Activated CD8-positive, alpha-beta memory T cell treated with anti-CD3 and anti-CD28 coated beads, Interleukin-2, amount 10 ng/mL, durations not matched to agents 7 days and 5 days (primary cell): Measurements from ENCODE around the gene PDPR. TPM values are rescaled to one million over a fixed set of nuclear protein-coding genes. Genes with fewer than 3 reads are reported as not detected.
"Not testable (repeated sequence)": the region's sequence is repeated elsewhere in the genome, so short reads cannot be mapped to it uniquely, and the experiment has no call there.

ENCODE experiments used
- ATAC-seq: fragments of 150-1000 bp; cut with Tn5 transposase; one replicate; pipeline ENCODE4 v1.10.0; 2021; ENCODE audit warnings: moderate library complexity
- CTCF ChIA-PET: fragments of 350-600 bp; sonication (Branson Sonifier 250); formaldehyde crosslinking; loops from one replicate; lab custom pipeline; 2021; ENCODE audit warnings: antibody characterized with exemption; lab: Charles Lee
- DNase-seq: peaks from one replicate; pipeline ENCODE4 v3.0.0-alpha.2; 2020
- H3K27ac Mint-ChIP-seq: one replicate; pipeline ENCODE4 v1.8.0; 2021; ENCODE audit warnings: mild to moderate bottlenecking, mixed read lengths
- H3K27me3 Mint-ChIP-seq: one replicate; pipeline ENCODE4 v1.8.0; 2021; ENCODE audit warnings: mixed read lengths
- H3K36me3 Mint-ChIP-seq: one replicate; pipeline ENCODE4 v1.8.0; 2021; ENCODE audit warnings: mild to moderate bottlenecking, mixed read lengths
- H3K4me1 Mint-ChIP-seq: one replicate; pipeline ENCODE4 v1.8.0; 2021; ENCODE audit warnings: mixed read lengths
- H3K4me3 Mint-ChIP-seq: one replicate; pipeline ENCODE4 v1.8.0; 2021; ENCODE audit warnings: mild to moderate bottlenecking, moderate library complexity, mixed read lengths
- H3K9me3 Mint-ChIP-seq: one replicate; pipeline ENCODE4 v1.8.0; 2022; ENCODE audit warnings: low read depth, mixed read lengths
- total RNA-seq, 2 experiments: library from RNA; stranded (reverse); gene quantifications; one replicate each; pipeline ENCODE4 v1.2.3, GENCODE V29; 2021

PDPR gene
- total RNA-seq, 2 experiments from 2014 or later: 18.2 to 20.3 TPM

- H3K9me3 Mint-ChIP-seq, H3K27ac Mint-ChIP-seq, CTCF ChIA-PET, H3K4me3 Mint-ChIP-seq, ATAC-seq, H3K27me3 Mint-ChIP-seq, H3K4me1 Mint-ChIP-seq, DNase-seq: not testable (repeated sequence)
- H3K36me3 Mint-ChIP-seq: peaks cover 26% of the 10 kb centered on the region
Measured at GRCh38 chr16:70147853-70148252, 33.7 kb downstream of the PDPR start.

- H3K4me3 Mint-ChIP-seq, H3K27ac Mint-ChIP-seq, H3K4me1 Mint-ChIP-seq, CTCF ChIA-PET, H3K9me3 Mint-ChIP-seq, DNase-seq, H3K27me3 Mint-ChIP-seq, ATAC-seq: not testable (repeated sequence)
- peaks cover 26% of the 10 kb centered on the region for H3K36me3 Mint-ChIP-seq
Measured at GRCh38 chr16:70148453-70148852, 34.3 kb downstream of the PDPR start.

- H3K36me3 Mint-ChIP-seq: peaks cover 25% of the 10 kb centered on the region
- not testable (repeated sequence) for H3K27me3 Mint-ChIP-seq, H3K4me1 Mint-ChIP-seq, H3K27ac Mint-ChIP-seq, DNase-seq, ATAC-seq, H3K4me3 Mint-ChIP-seq, H3K9me3 Mint-ChIP-seq
- CTCF ChIA-PET: interaction anchor here (0.7 kb wide), 1 partner anchor 101 kb away, joined by 3 read pairs; no protein-coding TSS in a partner anchor
Measured at GRCh38 chr16:70149296-70149695, 35.2 kb downstream of the PDPR start.

GRCh38 chr16:70151391-70151790 lies 37.3 kb downstream of the PDPR start:
- H3K4me3 Mint-ChIP-seq: no peak overlapping the region
- no peak for DNase-seq
- no peak for ATAC-seq
- H3K9me3 Mint-ChIP-seq: no peaks in the 10 kb centered on the region
- peak overlapping the region; percentile 15 for H3K27ac Mint-ChIP-seq
- CTCF ChIA-PET: interaction anchor here (0.6 to 1.0 kb wide), 2 partner anchors 11 to 13 kb away, joined by 3 read pairs; no protein-coding TSS in a partner anchor
- H3K4me1 Mint-ChIP-seq: peaks cover 8% of the 10 kb centered on the region
- peaks cover 25% of the 10 kb centered on the region for H3K36me3 Mint-ChIP-seq
- H3K27me3 Mint-ChIP-seq: no peaks in the 10 kb centered on the region

GRCh38 chr16:70151941-70152509 lies 37.9 kb downstream of the PDPR start:
- no peak overlapping the region for H3K27ac Mint-ChIP-seq
- H3K27me3 Mint-ChIP-seq: no peaks in the 10 kb centered on the region
- no peaks in the 10 kb centered on the region for H3K9me3 Mint-ChIP-seq
- no peak for ATAC-seq
- peaks cover 29% of the 10 kb centered on the region for H3K36me3 Mint-ChIP-seq
- no peak overlapping the region for H3K4me3 Mint-ChIP-seq
- DNase-seq: no peak
- H3K4me1 Mint-ChIP-seq: peaks cover 8% of the 10 kb centered on the region
- CTCF ChIA-PET: interaction anchor here (1.0 kb wide), 1 partner anchor 13 kb away, joined by 3 read pairs; no protein-coding TSS in a partner anchor

- CTCF ChIA-PET: interaction anchor here (1.0 kb wide), 1 partner anchor 12 kb away, joined by 3 read pairs; no protein-coding TSS in a partner anchor
- Mint-ChIP-seq H3K4me1 (peaks cover 8% of the 10 kb centered on the region), H3K27me3 (no peaks in the 10 kb centered on the region), H3K27ac (no peak overlapping the region), H3K36me3 (peaks cover 34% of the 10 kb centered on the region), H3K9me3 (no peaks in the 10 kb centered on the region), H3K4me3 (no peak overlapping the region)
- no peak for DNase-seq
- ATAC-seq: no peak
Measured at GRCh38 chr16:70152578-70153302, 38.6 kb downstream of the PDPR start.

GRCh38 chr16:70154736-70155135 lies 40.6 kb downstream of the PDPR start:
- peaks cover 28% of the 10 kb centered on the region for H3K36me3 Mint-ChIP-seq
- H3K27me3 Mint-ChIP-seq, H3K27ac Mint-ChIP-seq, CTCF ChIA-PET, ATAC-seq, H3K4me1 Mint-ChIP-seq, H3K9me3 Mint-ChIP-seq, H3K4me3 Mint-ChIP-seq, DNase-seq: not testable (repeated sequence)

- H3K27ac Mint-ChIP-seq: no peak overlapping the region
- H3K27me3 Mint-ChIP-seq: no peaks in the 10 kb centered on the region
- ATAC-seq (no peak), DNase-seq (no peak)
- H3K4me1 Mint-ChIP-seq: peaks cover 5% of the 10 kb centered on the region
- peaks cover 27% of the 10 kb centered on the region for H3K36me3 Mint-ChIP-seq
- CTCF ChIA-PET: no interaction called here
- H3K9me3 Mint-ChIP-seq: no peaks in the 10 kb centered on the region
- no peak overlapping the region for H3K4me3 Mint-ChIP-seq
Measured at GRCh38 chr16:70156207-70156978, 42.3 kb downstream of the PDPR start.

- H3K36me3 Mint-ChIP-seq: peaks cover 22% of the 10 kb centered on the region
- no peak for DNase-seq
- H3K4me3 Mint-ChIP-seq: no peak overlapping the region
- CTCF ChIA-PET: no interaction called here
- no peaks in the 10 kb centered on the region for H3K9me3 Mint-ChIP-seq
- H3K4me1 Mint-ChIP-seq: no peaks in the 10 kb centered on the region
- H3K27me3 Mint-ChIP-seq: no peaks in the 10 kb centered on the region
- ATAC-seq: no peak
- no peak overlapping the region for H3K27ac Mint-ChIP-seq
Measured at GRCh38 chr16:70157105-70157476, 43.0 kb downstream of the PDPR start.

GRCh38 chr16:70157477-70158260 lies 43.5 kb downstream of the PDPR start:
- ATAC-seq (no peak), DNase-seq (no peak)
- Mint-ChIP-seq H3K4me3 (no peak overlapping the region), H3K4me1 (no peaks in the 10 kb centered on the region), H3K9me3 (no peaks in the 10 kb centered on the region), H3K27me3 (no peaks in the 10 kb centered on the region), H3K36me3 (peaks cover 21% of the 10 kb centered on the region), H3K27ac (no peak overlapping the region)
- CTCF ChIA-PET: no interaction called here

- no peak for DNase-seq
- Mint-ChIP-seq H3K27ac (no peak overlapping the region), H3K4me1 (no peaks in the 10 kb centered on the region), H3K27me3 (no peaks in the 10 kb centered on the region), H3K9me3 (no peaks in the 10 kb centered on the region), H3K36me3 (peaks cover 17% of the 10 kb centered on the region), H3K4me3 (no peak overlapping the region)
- no peak for ATAC-seq
- CTCF ChIA-PET: no interaction called here
Measured at GRCh38 chr16:70158261-70158939, 44.3 kb downstream of the PDPR start.

- Mint-ChIP-seq H3K27ac (no peak overlapping the region), H3K36me3 (peaks cover 13% of the 10 kb centered on the region), H3K9me3 (no peaks in the 10 kb centered on the region), H3K4me1 (no peaks in the 10 kb centered on the region), H3K27me3 (no peaks in the 10 kb centered on the region), H3K4me3 (no peak overlapping the region)
- CTCF ChIA-PET: no interaction called here
- DNase-seq (no peak), ATAC-seq (no peak)
Measured at GRCh38 chr16:70159355-70160348, 45.5 kb downstream of the PDPR start.
